Naive thymus-derived CD4-positive, alpha-beta T cell (primary cell): ENCODE measurements around the gene RACK1. TPM values are rescaled to one million over a fixed set of nuclear protein-coding genes. Genes with fewer than 3 reads are reported as not detected.

Experiments
- ATAC-seq: fragments of 150-1000 bp; cut with Tn5 transposase; 2 replicates; pipeline ENCODE4 v1.10.0; 2021; ENCODE audit warnings: mild to moderate bottlenecking, moderate library complexity
- CTCF ChIA-PET: fragments of 350-600 bp; sonication (Branson Sonifier 250); formaldehyde crosslinking; loops from one replicate; lab custom pipeline; 2021; ENCODE audit warnings: antibody characterized with exemption; lab: Charles Lee
- POLR2A ChIA-PET: fragments of 350-600 bp; sonication (Branson Sonifier 250); formaldehyde crosslinking; loops from one replicate; lab custom pipeline; 2021; ENCODE audit warnings: antibody characterized with exemption, inconsistent platforms; lab: Charles Lee
- DNase-seq, 9 donors: peaks; one replicate each; pipeline versions ENCODE4 v3.0.0 to v3.0.0-alpha.2; 2020 to 2022; ENCODE audit warnings: mixed read lengths in 1 of 9
- H3K27ac ChIP-seq: one replicate; pipeline ENCODE4 v1.7.0; 2013; ENCODE audit warnings: mild to moderate bottlenecking, low read depth, low read length, moderate library complexity
- H3K27me3 ChIP-seq, 2 donors: one replicate each; pipeline ENCODE4 v1.7.0; 2013; ENCODE audit warnings: low read length in 2 of 2, mild to moderate bottlenecking in 2 of 2, moderate library complexity in 2 of 2; ENCODE audit not compliant: control insufficient read depth in 2 of 2, insufficient read depth in 2 of 2
- H3K36me3 ChIP-seq, 3 experiments: 1 replicate in 2 of 3; 2 replicates in 1 of 3; pipeline ENCODE4 v1.7.0; 2013; ENCODE audit warnings: low read length in 3 of 3, mild to moderate bottlenecking in 3 of 3, moderate library complexity in 1 of 3; ENCODE audit not compliant: insufficient read depth in 3 of 3, control insufficient read depth in 2 of 3
- H3K4me1 ChIP-seq, 2 donors: one replicate each; pipeline ENCODE4 v1.7.0; 2013; ENCODE audit warnings: low read length in 2 of 2, mild to moderate bottlenecking in 2 of 2, moderate library complexity in 1 of 2; ENCODE audit not compliant: control insufficient read depth in 2 of 2, insufficient read depth in 2 of 2
- H3K4me3 ChIP-seq: 2 replicates; pipeline ENCODE4 v1.7.0; 2013; ENCODE audit warnings: mild to moderate bottlenecking, low read length
- H3K9me3 ChIP-seq, 3 experiments: 1 replicate in 2 of 3; 2 replicates in 1 of 3; pipeline ENCODE4 v1.7.0; 2013; ENCODE audit warnings: low read length in 3 of 3; ENCODE audit not compliant: control insufficient read depth in 2 of 3
- H3K27ac Mint-ChIP-seq, 9 donors: one replicate each; pipeline ENCODE4 v1.8.0; 2020 to 2022; ENCODE audit warnings: mixed read lengths in 9 of 9, mild to moderate bottlenecking in 8 of 9, moderate library complexity in 5 of 9, inconsistent platforms in 2 of 9
- H3K27me3 Mint-ChIP-seq, 5 donors: one replicate each; pipeline ENCODE4 v1.8.0; 2021 to 2022; ENCODE audit warnings: mixed read lengths in 5 of 5, mild to moderate bottlenecking in 1 of 5
- H3K36me3 Mint-ChIP-seq, 5 donors: one replicate each; pipeline ENCODE4 v1.8.0; 2020 to 2022; ENCODE audit warnings: mixed read lengths in 5 of 5, mild to moderate bottlenecking in 3 of 5, inconsistent platforms in 1 of 5
- H3K4me1 Mint-ChIP-seq, 7 donors: one replicate each; pipeline ENCODE4 v1.8.0; 2020 to 2022; ENCODE audit warnings: mixed read lengths in 7 of 7, mild to moderate bottlenecking in 3 of 7, inconsistent platforms in 1 of 7
- H3K4me3 Mint-ChIP-seq, 10 donors: one replicate each; pipeline ENCODE4 v1.8.0; 2020 to 2022; ENCODE audit warnings: mild to moderate bottlenecking in 10 of 10, mixed read lengths in 10 of 10, moderate library complexity in 6 of 10, inconsistent platforms in 2 of 10
- H3K9me3 Mint-ChIP-seq, 11 donors: one replicate each; pipeline ENCODE4 v1.8.0; 2020 to 2022; ENCODE audit warnings: mixed read lengths in 11 of 11, mild to moderate bottlenecking in 4 of 11, inconsistent platforms in 1 of 11, moderate library complexity in 1 of 11
- intact Hi-C, 2 donors: fragments of 100-400 bp; cut with micrococcal nuclease; formaldehyde crosslinking; loops; one replicate each; pipeline ENCODE4 v1.15.1; 2023
- polyA plus RNA-seq, 2 donors: library from polyadenylated mRNA; unstranded; fragments of 300-500 nt; fragmentation: Illumina TruSeq; gene quantifications; one replicate each; pipeline ENCODE4 v1.2.3, GENCODE V29; 2021
- total RNA-seq, 6 experiments: library from RNA in 5 of 6; stranded (reverse) in 5 of 6; gene quantifications; 1 replicate in 5 of 6; 2 replicates in 1 of 6; pipeline ENCODE4 v1.2.3 and lab custom pipeline; 2021 to 2026

The RACK1 gene
- total and polyA plus RNA-seq, 7 experiments from 2014 or later: 1,703 to 2,829 (median 2,491) TPM

DNA sequence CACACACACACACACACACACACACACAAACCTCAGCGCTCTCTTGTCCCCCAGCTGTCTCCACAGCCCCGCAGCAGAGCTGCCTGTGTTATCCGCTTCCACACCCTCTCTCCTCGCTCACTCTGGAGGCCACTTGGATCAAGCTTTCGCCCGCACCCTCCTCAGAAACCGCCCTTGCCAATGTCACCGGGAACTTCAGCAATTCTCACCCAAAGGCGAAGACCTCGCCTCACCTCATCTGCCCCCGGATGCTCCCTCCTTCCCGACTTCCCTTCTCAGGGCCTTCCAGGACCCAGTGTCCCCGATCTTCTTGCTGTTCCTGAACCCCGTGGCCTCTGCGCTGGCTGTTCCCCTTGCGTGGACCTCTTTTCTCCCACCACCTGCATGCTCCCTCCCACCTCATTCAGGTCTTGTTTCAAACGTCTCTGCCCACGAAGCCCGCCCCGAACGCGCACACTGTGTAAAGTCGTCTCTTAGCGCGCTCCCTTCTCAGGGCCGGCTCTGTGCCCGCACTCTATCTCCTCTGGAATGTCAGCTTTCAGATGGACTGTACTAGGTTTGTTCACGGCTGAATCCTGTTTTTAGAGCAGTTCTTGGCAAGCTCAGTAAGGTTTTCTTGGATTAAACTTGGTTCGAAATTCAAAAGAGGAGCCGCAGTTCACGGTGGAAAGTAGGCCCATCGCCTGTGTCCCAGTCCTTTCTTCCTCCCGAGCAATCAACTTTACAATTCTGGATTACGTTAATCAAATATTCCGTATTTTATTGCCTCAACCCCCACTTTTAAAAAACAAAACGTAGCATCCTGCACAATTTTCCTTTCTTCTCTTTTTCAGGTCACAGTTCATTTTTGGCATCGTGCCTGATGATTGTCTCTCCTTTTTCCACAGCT lies 37.7 kb downstream of the RACK1 start:
- H3K36me3 Mint-ChIP-seq: peaks cover 0 to 17% (median 0%) of the 10 kb centered on the region in 5 donors
- peak overlapping the region; percentile 67 for H3K4me3 ChIP-seq
- H3K4me1 Mint-ChIP-seq: peaks cover 21 to 35% (median 32%) of the 10 kb centered on the region in 7 donors
- peaks cover 0 to 45% (median 11%) of the 10 kb centered on the region in 5 donors for H3K27me3 Mint-ChIP-seq
- H3K9me3 ChIP-seq: no peaks in the 10 kb centered on the region
- ChIA-PET POLR2A (interaction anchor here (1.0 to 8.9 kb wide), 13 partner anchors 9 to 55 kb away, joined by 3 to 259 read pairs (median 12); partner anchors contain the start of genes TRIM41 and TRIM52), CTCF (interaction anchor here (0.5 to 4.1 kb wide), 9 partner anchors 8 to 631 kb away, joined by 3 to 18 read pairs (median 6); partner anchors contain the start of gene TRIM41)
- peak overlapping the region; percentile 90 to 100 (median 98) for H3K27ac Mint-ChIP-seq
- peaks cover 5 to 11% of the 10 kb centered on the region in 2 donors for H3K4me1 ChIP-seq
- ATAC-seq: no peak
- H3K27ac ChIP-seq: peak overlapping the region; percentile 73
- peak overlapping the region; percentile 88 to 99 (median 94) for H3K4me3 Mint-ChIP-seq
- H3K27me3 ChIP-seq: peaks cover 0 to 4% of the 10 kb centered on the region in 2 donors
- peaks cover 0 to 23% (median 3%) of the 10 kb centered on the region in 11 donors for H3K9me3 Mint-ChIP-seq
- intact Hi-C loops: loop anchor here (1.0 kb wide), 3 partner anchors 15 to 55 kb away; partner anchors contain the start of gene TRIM52 (in 1 of the 2)
- no peaks in the 10 kb centered on the region for H3K36me3 ChIP-seq
- peak in 4 of 9 donors; percentile 10 to 36 (median 32) for DNase-seq

DNA sequence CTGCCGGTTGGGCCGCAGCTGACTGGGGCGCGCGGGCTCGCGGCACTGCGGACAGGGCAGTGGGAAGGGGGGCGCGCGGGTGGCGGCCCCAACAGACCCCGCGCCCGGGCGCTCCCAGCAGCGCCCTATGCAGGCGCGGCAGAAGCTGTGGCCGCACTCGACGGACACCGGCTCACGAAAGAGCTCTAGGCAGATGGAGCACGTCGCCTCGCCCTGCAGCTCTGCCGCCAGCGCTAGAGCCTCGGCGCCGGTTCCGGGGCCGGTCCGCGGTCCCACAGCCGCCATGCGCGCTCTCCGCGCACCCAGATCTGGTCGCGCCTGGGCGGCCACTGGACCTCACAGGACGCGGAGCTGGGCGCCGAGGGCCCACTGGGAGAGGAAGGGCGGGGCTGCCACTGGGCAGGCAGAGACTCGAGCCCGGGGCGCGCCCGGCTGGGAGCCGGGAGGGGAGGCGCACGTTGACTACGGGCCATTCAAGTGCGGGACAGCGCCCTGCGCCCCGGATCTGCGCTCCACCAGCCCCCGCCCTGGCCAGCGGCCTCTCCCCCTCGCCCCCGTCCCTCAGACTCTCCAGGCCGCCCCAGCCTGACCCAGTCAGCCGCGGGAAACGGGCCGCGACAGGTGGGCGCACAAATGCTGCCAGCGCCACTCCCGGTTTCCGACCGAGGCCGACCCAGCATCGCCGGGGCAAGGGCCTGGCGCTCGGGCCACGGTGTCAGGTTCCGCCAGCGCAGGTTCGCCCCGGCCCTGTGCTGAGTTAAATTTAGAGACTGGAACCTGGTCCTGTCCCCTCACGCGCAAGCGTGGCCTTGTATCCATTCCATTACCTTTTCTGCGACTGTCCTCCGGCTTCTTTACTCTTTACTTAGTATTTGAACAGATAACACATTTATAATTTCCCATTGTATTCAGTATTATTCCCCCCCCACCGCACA lies 38.6 kb downstream of the RACK1 start, which contains the start of gene TRIM7:
TSS of gene TRIM7 (minus strand) at position 371 of the 935 bp plus-strand sequence. CDS start at position 285, 86 bp downstream.
- peaks cover 0 to 4% of the 10 kb centered on the region in 2 donors for H3K27me3 ChIP-seq
- Mint-ChIP-seq H3K27ac (peak within 1 kb of the TSS; percentile 90 to 100 (median 98)), H3K27me3 (peaks cover 0 to 55% (median 11%) of the 10 kb centered on the region in 5 donors), H3K4me1 (peaks cover 21 to 33% (median 29%) of the 10 kb centered on the region in 7 donors), H3K36me3 (peaks cover 0 to 17% (median 0%) of the 10 kb centered on the region in 5 donors), H3K9me3 (peaks cover 0 to 23% (median 3%) of the 10 kb centered on the region in 11 donors), H3K4me3 (peak within 1 kb of the TSS; percentile 88 to 99 (median 94))
- CTCF ChIA-PET: interaction anchor here (0.5 to 4.1 kb wide), 5 partner anchors 13 to 630 kb away, joined by 3 to 18 read pairs (median 4); no protein-coding TSS in a partner anchor
- H3K36me3 ChIP-seq: no peaks in the 10 kb centered on the region
- DNase-seq (peak in 3 of 9 donors; percentile 11 to 54 (median 17)), ATAC-seq (no peak)
- peak within 1 kb of the TSS; percentile 67 for H3K4me3 ChIP-seq
- peak within 1 kb of the TSS; percentile 73 for H3K27ac ChIP-seq
- peaks cover 5 to 11% of the 10 kb centered on the region in 2 donors for H3K4me1 ChIP-seq
- no peaks in the 10 kb centered on the region for H3K9me3 ChIP-seq
- intact Hi-C loops: no loop called here
- POLR2A ChIA-PET: interaction anchor here (0.8 to 8.9 kb wide), 6 partner anchors 8 to 56 kb away, joined by 3 to 259 read pairs (median 20); partner anchors contain the start of genes TRIM41 and TRIM52

DNA sequence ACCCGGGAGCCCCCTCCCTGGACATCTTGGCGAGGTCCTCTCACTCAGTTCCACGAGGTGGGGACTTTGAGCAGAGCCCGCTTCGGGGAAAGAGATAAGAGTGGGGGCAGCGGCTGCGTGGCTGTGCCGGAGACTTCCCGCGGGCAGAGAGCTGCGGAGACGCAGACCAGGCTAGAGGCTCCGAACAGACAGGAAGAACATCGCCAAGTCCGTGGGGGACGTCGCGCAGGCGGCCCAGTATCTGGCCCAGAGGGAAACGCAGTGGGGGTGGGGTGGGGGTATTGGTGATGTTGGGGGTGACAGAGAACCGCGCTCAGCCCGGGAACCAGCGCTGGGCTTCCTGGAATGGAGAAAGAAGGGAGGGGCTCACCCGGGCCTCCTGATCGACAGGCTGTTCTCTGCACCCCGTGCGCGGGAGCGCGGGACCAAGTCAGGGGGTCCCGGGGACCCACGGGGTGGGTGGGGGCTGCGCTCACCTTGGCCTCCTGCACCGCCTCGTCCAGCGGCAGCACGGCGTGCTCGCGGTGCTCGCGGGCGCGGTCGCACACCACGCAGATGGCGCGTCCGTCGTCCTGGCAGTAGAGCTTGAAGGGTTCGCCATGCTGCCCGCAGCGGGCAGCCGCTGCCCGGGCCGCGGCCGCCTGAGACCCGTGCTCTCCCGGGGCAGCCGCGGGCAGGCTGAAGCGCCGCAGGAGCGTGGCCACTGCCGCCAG lies 39.4 kb downstream of the RACK1 start:
- CTCF ChIA-PET: interaction anchor here (1.3 to 4.1 kb wide), 2 partner anchors 12 to 15 kb away, joined by 4 to 18 read pairs; no protein-coding TSS in a partner anchor
- intact Hi-C loops: no loop called here
- Histone ChIP-seq H3K36me3 (no peaks in the 10 kb centered on the region), H3K27ac (no peak overlapping the region), H3K4me3 (peak overlapping the region; percentile 67), H3K4me1 (peaks cover 5 to 11% of the 10 kb centered on the region in 2 donors), H3K9me3 (no peaks in the 10 kb centered on the region), H3K27me3 (peaks cover 0 to 4% of the 10 kb centered on the region in 2 donors)
- peaks cover 0 to 23% (median 3%) of the 10 kb centered on the region in 11 donors for H3K9me3 Mint-ChIP-seq
- DNase-seq (peak in 2 of 9 donors; percentile 21 to 32), ATAC-seq (no peak)
- H3K27ac Mint-ChIP-seq: peak overlapping the region in 6 of 9 donors; percentile 8 to 77 (median 61)
- POLR2A ChIA-PET: interaction anchor here (0.7 to 8.9 kb wide), 7 partner anchors 9 to 57 kb away, joined by 3 to 259 read pairs (median 6); partner anchors contain the start of genes TRIM41 and TRIM52
- H3K4me3 Mint-ChIP-seq: peak overlapping the region; percentile 83 to 99 (median 88)
- H3K4me1 Mint-ChIP-seq: peaks cover 21 to 33% (median 29%) of the 10 kb centered on the region in 7 donors
- H3K27me3 Mint-ChIP-seq: peaks cover 0 to 58% (median 11%) of the 10 kb centered on the region in 5 donors
- H3K36me3 Mint-ChIP-seq: peaks cover 0 to 17% (median 0%) of the 10 kb centered on the region in 5 donors

DNA sequence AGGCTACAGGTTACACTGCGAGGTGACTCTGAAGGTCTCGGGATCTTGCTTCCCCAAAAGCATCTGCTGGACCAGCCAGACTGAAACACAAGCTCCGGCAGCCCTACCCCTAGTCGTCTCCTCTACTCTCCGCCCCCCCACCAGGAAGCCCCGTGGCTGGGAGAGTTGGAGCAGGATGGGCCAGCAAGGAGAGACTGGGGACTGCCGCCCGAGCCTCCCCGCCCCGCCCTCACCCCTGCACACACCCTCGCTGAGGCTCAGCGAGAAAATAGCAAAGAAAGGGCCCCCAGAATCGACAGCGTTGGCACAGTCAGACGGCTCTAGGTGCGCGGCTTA lies 40.0 kb downstream of the RACK1 start:
- Histone ChIP-seq H3K27ac (no peak overlapping the region), H3K36me3 (no peaks in the 10 kb centered on the region), H3K4me3 (peak overlapping the region; percentile 67), H3K9me3 (no peaks in the 10 kb centered on the region), H3K27me3 (peaks cover 0 to 4% of the 10 kb centered on the region in 2 donors), H3K4me1 (peaks cover 5 to 11% of the 10 kb centered on the region in 2 donors)
- peak in 1 of 9 donors; percentile 13 for DNase-seq
- H3K4me1 Mint-ChIP-seq: peaks cover 21 to 33% (median 29%) of the 10 kb centered on the region in 7 donors
- H3K27me3 Mint-ChIP-seq: peaks cover 0 to 60% (median 11%) of the 10 kb centered on the region in 5 donors
- peaks cover 0 to 23% (median 3%) of the 10 kb centered on the region in 11 donors for H3K9me3 Mint-ChIP-seq
- ATAC-seq: no peak
- POLR2A ChIA-PET: interaction anchor here (0.7 to 8.9 kb wide), 5 partner anchors 12 to 57 kb away, joined by 3 to 259 read pairs (median 5); partner anchors contain the start of genes TRIM41 and TRIM52
- H3K36me3 Mint-ChIP-seq: peaks cover 0 to 17% (median 0%) of the 10 kb centered on the region in 5 donors
- intact Hi-C loops: no loop called here
- H3K27ac Mint-ChIP-seq: peak overlapping the region in 2 of 9 donors; percentile 8 to 60
- H3K4me3 Mint-ChIP-seq: peak overlapping the region; percentile 83 to 99 (median 88)
- CTCF ChIA-PET: no interaction called here

DNA sequence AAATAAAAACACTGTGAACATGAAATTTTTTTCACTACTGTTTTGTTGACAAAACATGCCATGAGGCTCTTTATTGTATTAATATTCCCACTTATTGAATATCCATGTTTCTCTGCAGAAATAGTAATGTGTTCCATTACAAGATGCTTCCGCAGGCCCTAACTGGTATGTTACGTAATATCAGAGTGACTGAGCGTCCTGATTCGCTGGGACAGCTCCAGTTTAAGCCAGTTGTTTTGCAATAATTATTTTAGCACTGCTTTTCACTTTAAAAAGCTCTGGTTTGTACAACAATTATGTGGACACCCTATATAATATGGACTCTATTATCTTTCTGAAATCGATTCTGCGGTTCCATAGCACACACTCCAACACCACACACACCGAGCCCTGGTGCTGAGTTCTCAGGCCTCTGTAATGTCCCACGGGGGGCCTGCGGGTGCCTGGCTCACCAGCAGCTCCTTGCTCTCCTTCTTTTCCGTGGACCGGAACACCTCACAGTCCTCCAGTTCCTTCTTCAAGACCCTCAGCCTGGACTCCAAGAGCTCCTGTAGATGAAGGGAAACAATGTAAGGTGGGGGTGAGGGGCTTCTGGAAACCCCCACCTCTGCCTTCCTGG lies 40.5 kb downstream of the RACK1 start:
- Histone ChIP-seq H3K27ac (no peak overlapping the region), H3K9me3 (no peaks in the 10 kb centered on the region), H3K4me3 (no peak overlapping the region), H3K27me3 (peaks cover 0 to 4% of the 10 kb centered on the region in 2 donors), H3K36me3 (no peaks in the 10 kb centered on the region), H3K4me1 (peaks cover 5 to 11% of the 10 kb centered on the region in 2 donors)
- H3K27ac Mint-ChIP-seq: peak overlapping the region in 1 of 9 donors; percentile 60
- no peak for DNase-seq
- ChIA-PET CTCF (no interaction called here), POLR2A (interaction anchor here (0.9 to 8.9 kb wide), 5 partner anchors 12 to 58 kb away, joined by 3 to 259 read pairs (median 4); partner anchors contain the start of genes RACK1 and TRIM52)
- ATAC-seq: no peak
- peaks cover 0 to 15% (median 0%) of the 10 kb centered on the region in 5 donors for H3K36me3 Mint-ChIP-seq
- H3K9me3 Mint-ChIP-seq: peaks cover 0 to 22% (median 3%) of the 10 kb centered on the region in 11 donors
- intact Hi-C loops: no loop called here
- H3K4me3 Mint-ChIP-seq: peak overlapping the region in 9 of 10 donors; percentile 84 to 99 (median 88)
- H3K4me1 Mint-ChIP-seq: peaks cover 19 to 31% (median 27%) of the 10 kb centered on the region in 7 donors
- H3K27me3 Mint-ChIP-seq: peaks cover 0 to 60% (median 11%) of the 10 kb centered on the region in 5 donors
